GM19193 (cell line): Measurements from ENCODE around the gene MBLAC1.

ENCODE experiments used
- POLR2A ChIP-seq: IDR thresholded peaks from 4 replicates; pipeline ENCODE4 v1.6.1; 2011; ENCODE audit not compliant: insufficient read depth, insufficient read length; ENCODE audit errors: extremely low read depth

Gene MBLAC1

GRCh38 chr7:100126931-100127865 is at the start of gene MBLAC1:
MBLAC1 (plus strand) TSS chr7:100126967; CDS start chr7:100127396, 429 bp downstream.
- peak; percentile 87 for TF ChIP-seq POLR2A

GRCh38 chr7:100077205-100077604 is 49.6 kb upstream of the MBLAC1 start:
- no peak for TF ChIP-seq POLR2A

- no peak for TF ChIP-seq POLR2A
Measured at GRCh38 chr7:100079024-100079560, 47.7 kb upstream of the MBLAC1 start.

GRCh38 chr7:100080907-100081534 is 45.7 kb upstream of the MBLAC1 start:
- TF ChIP-seq POLR2A = no peak

- peak; percentile 88 for TF ChIP-seq POLR2A
Measured at GRCh38 chr7:100081535-100082102, 45.1 kb upstream of the MBLAC1 start, which contains the start of gene ZNF3. ZNF3 (minus strand) TSS chr7:100081723; CDS start chr7:100077357, 4,366 bp downstream.

- TF ChIP-seq POLR2A = no peak
Measured at GRCh38 chr7:100082978-100083377, 43.8 kb upstream of the MBLAC1 start.

- TF ChIP-seq POLR2A = no peak
Measured at GRCh38 chr7:100085515-100085914, 41.3 kb upstream of the MBLAC1 start.

- no peak for TF ChIP-seq POLR2A
Measured at GRCh38 chr7:100087055-100087750, 39.6 kb upstream of the MBLAC1 start.

- no peak for TF ChIP-seq POLR2A
Measured at GRCh38 chr7:100088095-100088620, 38.6 kb upstream of the MBLAC1 start.

- TF ChIP-seq POLR2A = peak; percentile 95
Measured at GRCh38 chr7:100088621-100089457, 37.9 kb upstream of the MBLAC1 start, which contains the start of gene COPS6. COPS6 (plus strand) TSS chr7:100088969; CDS start chr7:100088991, 22 bp downstream.

GRCh38 chr7:100089458-100090196 is 37.1 kb upstream of the MBLAC1 start:
- no peak for TF ChIP-seq POLR2A

- TF ChIP-seq POLR2A = no peak
Measured at GRCh38 chr7:100090527-100091410, 36.0 kb upstream of the MBLAC1 start.
